Islet of Langerhans (tissue), 1 donor: ENCODE results near the gene STARD8.
"Not testable (repeated sequence)": the region's sequence is repeated elsewhere in the genome, so short reads cannot be mapped to it uniquely, and the experiment has no call there.

Experiments
- FAIRE-seq: peaks from one replicate; lab custom pipeline; 2011; peaks lifted over from hg19 to GRCh38; lab: Jason Lieb, UNC

Gene STARD8, protein sequence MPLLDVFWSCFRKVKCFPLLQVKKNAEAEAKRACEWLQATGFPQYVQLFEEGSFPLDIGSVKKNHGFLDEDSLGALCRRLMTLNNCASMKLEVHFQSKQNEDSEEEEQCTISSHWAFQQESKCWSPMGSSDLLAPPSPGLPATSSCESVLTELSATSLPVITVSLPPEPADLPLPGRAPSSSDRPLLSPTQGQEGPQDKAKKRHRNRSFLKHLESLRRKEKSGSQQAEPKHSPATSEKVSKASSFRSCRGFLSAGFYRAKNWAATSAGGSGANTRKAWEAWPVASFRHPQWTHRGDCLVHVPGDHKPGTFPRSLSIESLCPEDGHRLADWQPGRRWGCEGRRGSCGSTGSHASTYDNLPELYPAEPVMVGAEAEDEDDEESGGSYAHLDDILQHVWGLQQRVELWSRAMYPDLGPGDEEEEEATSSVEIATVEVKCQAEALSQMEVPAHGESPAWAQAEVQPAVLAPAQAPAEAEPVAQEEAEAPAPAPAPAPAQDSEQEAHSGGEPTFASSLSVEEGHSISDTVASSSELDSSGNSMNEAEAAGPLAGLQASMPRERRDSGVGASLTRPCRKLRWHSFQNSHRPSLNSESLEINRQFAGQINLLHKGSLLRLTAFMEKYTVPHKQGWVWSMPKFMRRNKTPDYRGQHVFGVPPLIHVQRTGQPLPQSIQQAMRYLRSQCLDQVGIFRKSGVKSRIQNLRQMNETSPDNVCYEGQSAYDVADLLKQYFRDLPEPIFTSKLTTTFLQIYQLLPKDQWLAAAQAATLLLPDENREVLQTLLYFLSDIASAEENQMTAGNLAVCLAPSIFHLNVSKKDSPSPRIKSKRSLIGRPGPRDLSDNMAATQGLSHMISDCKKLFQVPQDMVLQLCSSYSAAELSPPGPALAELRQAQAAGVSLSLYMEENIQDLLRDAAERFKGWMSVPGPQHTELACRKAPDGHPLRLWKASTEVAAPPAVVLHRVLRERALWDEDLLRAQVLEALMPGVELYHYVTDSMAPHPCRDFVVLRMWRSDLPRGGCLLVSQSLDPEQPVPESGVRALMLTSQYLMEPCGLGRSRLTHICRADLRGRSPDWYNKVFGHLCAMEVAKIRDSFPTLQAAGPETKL

DNA sequence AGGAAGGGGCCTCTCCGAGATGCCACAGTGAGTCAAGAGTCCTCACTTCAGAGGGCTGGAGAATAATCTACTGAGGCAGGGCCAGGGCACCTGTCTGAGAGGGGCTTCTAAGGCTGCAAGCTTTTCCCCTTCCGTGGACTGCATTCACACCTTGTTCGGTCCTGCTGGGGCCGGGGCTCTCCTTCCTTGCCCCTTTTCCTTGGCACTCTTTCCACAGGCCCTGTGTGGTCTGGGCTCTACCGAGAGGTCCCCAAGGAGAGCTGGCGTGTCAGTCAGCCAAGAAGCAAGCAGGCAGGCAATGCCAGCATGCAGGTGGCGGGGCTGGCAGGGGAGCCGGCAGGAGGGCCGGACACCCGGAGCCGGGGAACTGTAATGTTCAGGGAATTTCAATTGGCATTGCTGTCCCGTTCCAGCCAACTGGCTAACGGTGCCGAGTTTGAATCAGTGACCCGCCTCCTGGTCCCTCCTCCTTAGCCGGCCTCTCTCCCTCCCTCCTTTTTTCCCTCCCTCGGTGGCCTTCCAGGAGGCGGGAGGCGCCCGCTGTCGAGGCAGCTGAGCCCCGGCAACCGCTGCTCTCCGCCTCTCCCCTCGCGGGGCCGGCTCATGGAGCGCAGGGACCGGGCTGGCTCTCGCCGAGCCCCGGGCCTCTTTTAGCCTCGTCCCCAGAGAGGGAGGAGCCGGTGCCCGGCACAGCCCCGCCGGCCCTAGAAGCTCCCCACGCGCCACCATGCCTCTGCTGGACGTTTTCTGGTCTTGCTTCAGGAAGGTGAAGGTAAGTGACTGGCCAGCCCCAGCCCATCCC lies at the start of gene STARD8:
STARD8 (plus strand) TSS at position 511 of the 802 bp plus-strand sequence; CDS start at position 728, 217 bp downstream.
- no peak for FAIRE-seq

GRCh38 chrX:68598841-68599240 lies 48.6 kb upstream of the STARD8 start:
- no peak for FAIRE-seq

DNA sequence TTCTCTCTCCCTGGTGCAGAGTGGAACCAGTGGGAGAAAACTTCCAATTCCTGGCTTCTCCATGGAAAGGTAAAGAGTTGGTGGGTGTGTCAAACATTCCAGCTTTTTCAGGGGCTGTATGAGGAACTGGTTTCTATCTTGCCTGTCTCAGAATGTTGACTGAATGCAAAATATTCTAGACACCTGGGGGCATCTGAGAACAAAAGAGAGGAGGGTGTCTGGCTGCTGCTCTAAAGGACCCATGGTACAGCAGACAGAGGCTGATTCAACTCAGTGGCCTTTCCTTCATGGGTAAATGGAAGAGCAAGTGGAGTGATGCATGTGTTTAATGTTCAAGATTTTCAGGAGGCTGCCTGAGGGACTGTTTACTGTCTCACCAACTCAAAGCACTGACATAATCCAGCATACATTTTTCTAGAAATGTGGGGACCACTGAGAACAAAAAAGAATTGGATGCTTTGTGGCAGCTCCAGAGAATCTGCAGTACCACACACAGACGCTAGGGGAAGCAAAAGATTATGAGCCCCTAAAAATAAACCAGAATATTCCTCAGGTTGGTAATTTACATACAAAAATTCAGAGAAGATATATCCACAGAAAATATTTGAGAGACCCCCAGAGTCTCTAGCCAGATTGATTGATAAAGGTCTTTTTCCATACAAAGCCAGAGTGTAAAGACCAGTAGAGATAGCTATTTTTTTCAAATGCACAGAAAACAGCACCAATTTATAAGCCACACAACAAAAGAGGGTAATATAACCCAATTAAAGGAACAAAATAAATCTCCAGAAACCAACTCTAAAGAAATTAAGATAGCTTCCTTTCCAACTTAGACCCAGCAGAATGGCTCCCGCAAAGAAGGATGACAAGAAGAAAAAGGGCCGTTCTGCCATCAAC lies 48.0 kb upstream of the STARD8 start:
- no peak for FAIRE-seq

- FAIRE-seq: not testable (repeated sequence)
Observed at GRCh38 chrX:68604216-68604615, 43.2 kb upstream of the STARD8 start.

- not testable (repeated sequence) for FAIRE-seq
Observed at GRCh38 chrX:68614733-68615132, 32.7 kb upstream of the STARD8 start.

DNA sequence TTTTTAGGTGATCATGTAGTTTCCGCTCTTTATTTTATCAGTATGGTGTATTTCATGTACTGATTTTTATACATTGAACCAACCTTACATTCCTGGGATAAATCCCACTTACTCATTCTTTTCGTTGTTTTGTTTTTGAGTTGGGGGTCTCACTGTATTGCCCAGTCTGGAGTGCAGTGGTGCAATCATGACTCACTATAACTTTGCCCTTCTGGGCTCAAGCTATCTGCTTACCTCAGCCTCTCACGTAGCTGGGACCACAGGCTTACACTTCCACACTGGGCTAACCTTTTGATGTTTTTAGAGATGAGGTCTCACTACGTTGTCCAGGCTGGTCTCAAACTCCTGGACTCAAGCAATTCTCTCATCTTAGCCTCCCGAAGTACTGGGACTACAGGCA lies 19.5 kb upstream of the STARD8 start:
- no peak for FAIRE-seq

DNA sequence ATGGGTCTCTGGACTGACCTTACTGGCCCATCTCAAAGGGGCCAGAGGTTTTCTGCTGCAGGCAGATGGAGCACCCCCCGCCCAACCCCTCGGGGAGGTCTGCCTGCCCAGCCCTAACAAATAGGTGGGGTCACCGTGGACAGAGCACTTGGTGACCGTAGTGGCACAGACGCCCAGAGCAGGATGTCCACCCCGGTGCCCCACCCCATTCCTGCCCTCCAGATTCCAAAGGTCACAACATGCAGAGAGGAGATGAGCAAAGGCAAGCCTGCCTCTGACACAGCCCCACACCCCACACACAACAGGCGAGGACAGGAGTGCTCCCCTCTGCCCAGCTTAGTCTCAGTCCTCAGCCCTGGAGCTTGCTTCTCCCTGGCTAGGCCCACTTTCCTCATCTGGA lies 17.5 kb upstream of the STARD8 start:
- FAIRE-seq: not testable (repeated sequence)

DNA sequence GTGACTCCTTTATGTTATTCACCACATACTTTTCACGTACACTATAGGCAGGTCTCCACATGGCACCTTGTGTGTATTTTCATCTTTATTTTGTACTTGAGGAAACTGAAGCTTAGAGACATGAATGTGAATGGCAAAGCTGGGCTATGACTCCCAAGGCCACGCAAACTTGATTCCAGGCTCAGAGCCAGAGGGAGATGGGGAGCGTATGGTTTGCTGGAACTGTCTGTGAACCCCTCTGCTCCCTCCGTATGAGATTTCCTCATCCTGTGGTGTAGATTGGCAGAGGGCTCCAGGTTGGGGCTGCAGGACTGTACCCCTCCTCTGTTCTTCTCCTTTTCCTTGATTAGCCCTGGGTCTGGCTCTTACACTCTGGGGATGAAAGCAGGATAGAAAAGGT lies 16.1 kb upstream of the STARD8 start:
- FAIRE-seq: no peak

DNA sequence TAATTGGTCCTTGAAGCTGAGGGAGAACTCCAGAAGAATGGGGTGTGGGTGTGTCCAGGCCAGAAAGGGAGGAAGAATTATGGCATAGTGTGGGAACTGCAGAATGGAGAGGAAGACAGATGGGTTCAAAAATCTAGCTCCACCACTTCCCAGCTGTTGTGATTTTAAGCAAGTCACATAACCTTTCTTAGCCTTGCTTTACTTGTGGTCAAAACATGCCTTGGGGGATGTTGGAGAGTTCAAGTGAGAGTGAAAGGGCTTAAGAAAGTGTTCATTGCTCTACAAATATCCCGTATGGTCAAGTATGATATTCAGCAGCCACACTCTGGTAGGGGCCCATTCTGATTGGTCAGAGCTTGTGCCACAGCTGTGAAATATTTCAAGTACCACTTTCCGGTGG lies 15.0 kb upstream of the STARD8 start:
- no peak for FAIRE-seq

DNA sequence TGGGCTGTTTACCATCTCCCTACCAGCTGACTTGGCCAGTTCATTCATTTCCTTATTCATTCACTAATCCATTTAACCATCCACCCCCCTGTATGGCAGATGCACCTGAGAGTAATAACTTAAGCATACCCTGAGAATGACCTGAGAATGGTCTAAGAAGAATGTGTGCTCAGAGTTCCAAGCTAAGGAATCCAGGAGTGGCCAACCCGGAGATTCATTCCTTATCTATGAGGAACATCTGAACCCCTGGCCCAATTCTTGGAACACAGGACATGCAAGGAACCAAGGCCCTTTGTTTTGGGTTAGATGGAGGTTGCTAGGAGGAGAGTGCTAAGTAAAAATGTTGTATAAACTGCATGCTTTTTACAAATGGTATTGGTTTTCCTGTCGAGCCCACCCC lies 13.5 kb upstream of the STARD8 start:
- no peak for FAIRE-seq

- no peak for FAIRE-seq
Observed at GRCh38 chrX:68634649-68635227, 12.7 kb upstream of the STARD8 start.

DNA sequence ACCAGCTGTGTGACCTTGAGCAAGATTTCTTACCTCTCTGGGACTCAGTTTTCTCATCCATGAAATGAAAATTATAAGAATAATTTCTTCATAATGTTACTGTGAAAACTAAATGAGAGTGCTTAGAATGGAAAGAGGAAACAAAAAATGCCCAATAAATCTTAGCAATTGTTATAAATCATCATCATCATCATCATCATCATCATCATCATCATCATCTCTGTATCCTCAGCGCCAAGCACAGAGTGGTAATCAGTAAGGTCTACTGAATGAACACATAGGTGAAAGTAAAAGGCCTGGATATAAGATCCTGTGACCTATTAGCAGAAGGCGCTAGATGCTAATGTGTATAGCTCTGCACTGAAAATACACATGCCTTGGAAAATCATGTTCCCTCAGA lies 6.8 kb upstream of the STARD8 start:
- FAIRE-seq: no peak

GRCh38 chrX:68644861-68645260 lies 2.6 kb upstream of the STARD8 start:
- no peak for FAIRE-seq

DNA sequence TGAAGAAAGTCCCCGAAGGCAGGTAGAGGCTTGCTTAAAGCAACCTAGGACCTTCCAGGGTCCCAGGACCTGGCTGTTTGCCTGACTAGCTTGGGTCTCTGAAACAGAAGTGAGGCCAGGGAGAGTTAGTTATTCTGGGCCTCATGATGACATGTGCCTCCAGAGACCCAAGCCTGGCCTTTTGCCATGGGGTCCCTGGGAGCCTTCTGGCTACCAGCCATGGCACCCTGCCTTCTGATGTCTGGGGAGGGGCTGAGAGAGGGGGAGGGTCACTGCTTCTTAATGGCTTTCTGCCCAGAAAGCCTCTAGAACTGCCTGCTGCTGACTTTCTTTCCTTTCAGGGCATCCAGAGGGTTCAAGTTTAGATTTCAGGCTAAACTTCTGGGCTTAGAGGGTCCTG lies 1.0 kb upstream of the STARD8 start:
- no peak for FAIRE-seq

GRCh38 chrX:68648960-68649359 lies 1.5 kb downstream of the STARD8 start:
- FAIRE-seq: no peak

GRCh38 chrX:68650491-68650890 lies 3.0 kb downstream of the STARD8 start:
- FAIRE-seq: no peak

GRCh38 chrX:68651110-68651509 lies 3.6 kb downstream of the STARD8 start:
- FAIRE-seq: no peak

DNA sequence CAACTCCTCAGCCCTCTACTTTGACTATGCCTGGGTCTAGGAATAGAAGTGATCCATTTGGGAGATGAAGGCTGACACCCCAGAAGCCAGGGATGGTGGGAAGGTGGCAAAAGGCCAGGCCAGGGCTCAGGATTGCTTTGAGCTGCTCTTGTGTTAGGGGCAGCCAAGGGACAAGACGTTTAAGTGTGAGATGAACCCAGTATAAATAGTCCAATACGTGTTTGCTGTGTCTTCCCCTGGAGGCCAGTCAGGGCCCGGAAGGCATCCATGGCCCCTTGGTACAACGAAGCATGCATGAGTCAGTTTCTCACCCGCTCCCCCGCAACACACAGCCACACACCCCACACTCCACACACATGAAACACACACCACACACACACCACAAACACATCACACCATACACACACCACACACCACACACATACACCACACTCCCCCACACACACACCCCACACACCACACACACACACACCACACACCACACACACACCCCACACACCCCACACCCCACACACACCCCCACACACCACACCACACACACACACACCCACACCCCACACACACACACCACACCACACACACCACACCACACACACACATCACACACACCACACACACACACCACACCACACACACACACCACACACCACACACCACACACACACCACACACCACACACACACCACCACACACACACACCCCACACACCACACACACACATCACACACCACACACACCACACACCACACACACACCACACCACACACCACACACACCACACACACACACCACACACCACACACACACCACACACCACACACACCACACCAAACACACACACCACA lies 5.1 kb downstream of the STARD8 start:
- FAIRE-seq: peak; percentile 98

DNA sequence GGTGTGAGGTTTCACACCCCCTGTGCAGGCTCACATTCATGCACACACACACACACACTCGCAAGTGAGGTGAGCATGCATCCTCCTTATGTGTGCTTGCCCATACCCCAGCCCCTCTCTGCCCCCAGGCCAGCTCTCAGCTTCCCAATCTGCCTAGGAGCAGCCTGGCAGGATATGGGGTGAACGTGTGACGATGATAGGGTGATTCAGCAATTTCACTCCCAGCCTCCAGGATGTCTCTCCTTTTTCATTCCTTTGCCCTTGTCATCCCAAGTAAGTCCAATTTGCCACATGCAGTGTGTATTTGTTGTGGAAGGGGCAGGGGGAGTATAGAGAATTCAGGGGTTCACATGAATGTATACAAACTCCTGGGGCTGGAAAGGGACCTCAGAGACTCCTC lies 7.2 kb downstream of the STARD8 start:
- FAIRE-seq: no peak

DNA sequence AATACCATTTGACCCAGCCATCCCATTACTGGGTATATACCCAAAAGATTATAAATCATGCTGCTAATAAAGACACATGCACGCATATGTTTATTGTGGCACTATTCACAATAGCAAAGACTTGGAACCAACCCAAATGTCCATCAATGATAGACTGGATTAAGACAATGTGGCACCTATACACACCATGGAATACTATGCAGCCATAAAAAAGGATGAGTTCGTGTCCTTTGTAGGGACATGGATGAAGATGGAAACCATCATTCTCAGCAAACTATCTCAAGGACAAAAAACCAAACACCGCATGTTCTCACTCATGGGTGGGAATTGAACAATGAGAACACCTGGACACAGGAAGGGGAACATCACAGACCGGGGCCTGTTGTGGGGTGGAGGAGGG lies 9.0 kb downstream of the STARD8 start:
- not testable (repeated sequence) for FAIRE-seq
